ENCODE measurements around the gene ZC3H7A. TPM values are rescaled to one million over a fixed set of nuclear protein-coding genes. Genes with fewer than 3 reads are reported as not detected.
A peak's percentile ranks its signal among the peaks of the same experiment; 100 is the strongest.

Gene ZC3H7A
- total and polyA plus RNA-seq, 2 of the 13 experiments (the other 11 are each of a cell fraction or from before 2014, with no cell fraction given) = 29.2 to 36.8 TPM

DNA sequence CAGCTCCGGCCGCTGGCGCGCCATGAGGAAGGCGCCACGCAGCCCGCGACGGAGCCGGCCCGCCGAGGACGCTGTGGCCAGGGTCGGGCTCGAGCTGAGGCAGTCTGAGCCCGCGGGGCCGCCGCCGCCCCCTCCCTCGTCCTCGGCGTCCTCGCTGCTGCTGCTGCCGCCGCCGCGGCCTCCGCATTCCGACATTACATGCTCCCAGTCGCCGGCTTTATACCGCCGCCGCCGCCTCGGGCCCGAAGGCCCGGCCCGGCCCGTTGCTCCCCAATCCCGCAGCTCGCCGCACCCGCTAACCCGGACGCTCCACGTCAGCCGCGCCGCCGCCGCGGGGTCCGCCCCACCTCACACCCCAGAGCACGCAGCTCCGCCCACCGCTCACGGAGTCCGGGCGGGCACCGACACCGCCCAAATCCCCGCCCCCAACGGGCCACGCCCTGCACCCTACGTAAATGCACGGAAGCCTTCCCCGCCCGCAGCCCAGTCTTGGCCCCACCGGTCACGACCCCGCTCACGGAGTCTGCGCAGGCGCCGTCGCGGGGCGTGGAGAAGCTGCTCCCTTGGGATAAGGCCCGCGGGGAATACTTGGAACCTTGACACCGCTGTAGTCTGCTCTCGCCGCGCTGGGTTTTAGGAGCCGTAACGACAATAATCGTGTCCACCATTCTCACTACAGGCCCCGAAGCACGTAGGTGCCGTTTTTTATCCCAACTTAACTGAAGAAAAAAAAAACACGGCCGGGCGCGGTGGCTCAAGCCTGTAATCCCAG lies 54.3 kb downstream of the ZC3H7A start, which contains the start of gene TXNDC11 (continued):
- peak; percentile 80; the same call in 1 of the 2 replicates for TF ChIP-seq ZNF280B (CRISPR knock-in tag; IDR thresholded peaks at IDR 0.05; ENCODE audit: borderline replicate concordance)
- peak; percentile 73; the same call in 1 of the 2 replicates for TF ChIP-seq WIZ (CRISPR knock-in tag; IDR thresholded peaks at IDR 0.05)
- TF ChIP-seq ZNF768 (CRISPR knock-in tag; IDR thresholded peaks at IDR 0.05) = peak; percentile 25
- no peak for TF ChIP-seq DNMT3B (CRISPR knock-in tag; conservative IDR thresholded peaks at IDR 0.05)
- TF ChIP-seq, protein P1, sequence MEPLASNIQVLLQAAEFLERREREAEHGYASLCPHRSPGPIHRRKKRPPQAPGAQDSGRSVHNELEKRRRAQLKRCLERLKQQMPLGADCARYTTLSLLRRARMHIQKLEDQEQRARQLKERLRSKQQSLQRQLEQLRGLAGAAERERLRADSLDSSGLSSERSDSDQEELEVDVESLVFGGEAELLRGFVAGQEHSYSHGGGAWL (CRISPR knock-in tag; IDR thresholded peaks at IDR 0.05) = peak; percentile 83
- TF ChIP-seq, protein P2, sequence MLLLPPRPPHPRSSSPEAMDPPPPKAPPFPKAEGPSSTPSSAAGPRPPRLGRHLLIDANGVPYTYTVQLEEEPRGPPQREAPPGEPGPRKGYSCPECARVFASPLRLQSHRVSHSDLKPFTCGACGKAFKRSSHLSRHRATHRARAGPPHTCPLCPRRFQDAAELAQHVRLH (CRISPR knock-in tag; IDR thresholded peaks at IDR 0.05; ENCODE audit: borderline replicate concordance, low read depth) = peak; percentile 87; the same call in 1 of the 2 replicates
- no peak for TF ChIP-seq ZNF326 (CRISPR knock-in tag; IDR thresholded peaks at IDR 0.05; ENCODE audit: borderline replicate concordance)
- TF ChIP-seq RBAK (CRISPR knock-in tag; IDR thresholded peaks at IDR 0.05) = peak; percentile 30; the same call in 1 of the 2 replicates
- peak; percentile 68 for TF ChIP-seq POGZ (CRISPR knock-in tag; IDR thresholded peaks at IDR 0.05)
- TF ChIP-seq POLR2AphosphoS5 (IDR thresholded peaks at IDR 0.05; ENCODE audit: low read depth, low read length) = peak; percentile 94
- peak; percentile 29; the same call in 1 of the 2 replicates for TF ChIP-seq ZFP41 (CRISPR knock-in tag; IDR thresholded peaks at IDR 0.05; ENCODE audit: borderline replicate concordance)
- 0 out of 2 replicates have a peak, but pooled peaks have one; percentile 40 for TF ChIP-seq ZNF17 (CRISPR knock-in tag; IDR thresholded peaks at IDR 0.05)
- TF ChIP-seq MEIS2 (CRISPR knock-in tag; IDR thresholded peaks at IDR 0.05) = peak; percentile 33; the same call in 1 of the 2 replicates
- TF ChIP-seq, protein P3, sequence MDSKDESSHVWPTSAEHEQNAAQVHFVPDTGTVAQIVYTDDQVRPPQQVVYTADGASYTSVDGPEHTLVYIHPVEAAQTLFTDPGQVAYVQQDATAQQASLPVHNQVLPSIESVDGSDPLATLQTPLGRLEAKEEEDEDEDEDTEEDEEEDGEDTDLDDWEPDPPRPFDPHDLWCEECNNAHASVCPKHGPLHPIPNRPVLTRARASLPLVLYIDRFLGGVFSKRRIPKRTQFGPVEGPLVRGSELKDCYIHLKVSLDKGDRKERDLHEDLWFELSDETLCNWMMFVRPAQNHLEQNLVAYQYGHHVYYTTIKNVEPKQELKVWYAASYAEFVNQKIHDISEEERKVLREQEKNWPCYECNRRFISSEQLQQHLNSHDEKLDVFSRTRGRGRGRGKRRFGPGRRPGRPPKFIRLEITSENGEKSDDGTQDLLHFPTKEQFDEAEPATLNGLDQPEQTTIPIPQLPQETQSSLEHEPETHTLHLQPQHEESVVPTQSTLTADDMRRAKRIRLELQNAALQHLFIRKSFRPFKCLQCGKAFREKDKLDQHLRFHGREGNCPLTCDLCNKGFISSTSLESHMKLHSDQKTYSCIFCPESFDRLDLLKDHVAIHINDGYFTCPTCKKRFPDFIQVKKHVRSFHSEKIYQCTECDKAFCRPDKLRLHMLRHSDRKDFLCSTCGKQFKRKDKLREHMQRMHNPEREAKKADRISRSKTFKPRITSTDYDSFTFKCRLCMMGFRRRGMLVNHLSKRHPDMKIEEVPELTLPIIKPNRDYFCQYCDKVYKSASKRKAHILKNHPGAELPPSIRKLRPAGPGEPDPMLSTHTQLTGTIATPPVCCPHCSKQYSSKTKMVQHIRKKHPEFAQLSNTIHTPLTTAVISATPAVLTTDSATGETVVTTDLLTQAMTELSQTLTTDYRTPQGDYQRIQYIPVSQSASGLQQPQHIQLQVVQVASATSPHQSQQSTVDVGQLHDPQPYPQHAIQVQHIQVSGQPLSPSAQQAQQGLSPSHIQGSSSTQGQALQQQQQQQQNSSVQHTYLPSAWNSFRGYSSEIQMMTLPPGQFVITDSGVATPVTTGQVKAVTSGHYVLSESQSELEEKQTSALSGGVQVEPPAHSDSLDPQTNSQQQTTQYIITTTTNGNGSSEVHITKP (CRISPR knock-in tag; IDR thresholded peaks at IDR 0.05; ENCODE audit: low read depth) = peak; percentile 51; the same call in 1 of the 2 replicates
- TF ChIP-seq TSC22D2 (CRISPR knock-in tag; IDR thresholded peaks at IDR 0.05; ENCODE audit: borderline replicate concordance) = peak; percentile 73
- no peak for TF ChIP-seq SP140L (CRISPR knock-in tag; IDR thresholded peaks at IDR 0.05; ENCODE audit: borderline replicate concordance)
- TF ChIP-seq, protein P4, sequence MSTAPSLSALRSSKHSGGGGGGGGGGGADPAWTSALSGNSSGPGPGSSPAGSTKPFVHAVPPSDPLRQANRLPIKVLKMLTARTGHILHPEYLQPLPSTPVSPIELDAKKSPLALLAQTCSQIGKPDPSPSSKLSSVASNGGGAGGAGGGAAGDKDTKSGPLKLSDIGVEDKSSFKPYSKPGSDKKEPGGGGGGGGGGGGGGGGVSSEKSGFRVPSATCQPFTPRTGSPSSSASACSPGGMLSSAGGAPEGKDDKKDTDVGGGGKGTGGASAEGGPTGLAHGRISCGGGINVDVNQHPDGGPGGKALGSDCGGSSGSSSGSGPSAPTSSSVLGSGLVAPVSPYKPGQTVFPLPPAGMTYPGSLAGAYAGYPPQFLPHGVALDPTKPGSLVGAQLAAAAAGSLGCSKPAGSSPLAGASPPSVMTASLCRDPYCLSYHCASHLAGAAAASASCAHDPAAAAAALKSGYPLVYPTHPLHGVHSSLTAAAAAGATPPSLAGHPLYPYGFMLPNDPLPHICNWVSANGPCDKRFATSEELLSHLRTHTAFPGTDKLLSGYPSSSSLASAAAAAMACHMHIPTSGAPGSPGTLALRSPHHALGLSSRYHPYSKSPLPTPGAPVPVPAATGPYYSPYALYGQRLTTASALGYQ (CRISPR knock-in tag; IDR thresholded peaks at IDR 0.05) = no peak; the same call in none of the 2 replicates
- TF ChIP-seq CTCF (CRISPR knock-in tag; IDR thresholded peaks at IDR 0.05) = no peak; the same call in 1 of the 2 replicates

All from HepG2 (cell line).